ENCODE measurements around the gene INSR. TPM values are rescaled to one million over a fixed set of nuclear protein-coding genes. Genes with fewer than 3 reads are reported as not detected.
"Not testable (repeated sequence)": the region's sequence is repeated elsewhere in the genome, so short reads cannot be mapped to it uniquely, and the experiment has no call there.

The INSR gene
- total and polyA plus RNA-seq, 2 donors (not counting 3 experiments of a cell fraction or from before 2014, with no cell fraction given), result 4.9 to 19.5 TPM

GRCh38 chr19:7210359-7210758, 83.9 kb downstream of the INSR start:
- Histone ChIP-seq H3K9ac (replicated peaks; ENCODE audit: extremely low read depth, insufficient read depth, low read length) (no peak overlapping the region), H3K4me1 (ENCODE audit: control insufficient read depth, extremely low read depth, insufficient read depth, low read length) (no peaks in the 10 kb centered on the region), H3K4me2 (ENCODE audit: insufficient read depth, low read length) (no peak overlapping the region), H3K9me3 (replicated peaks; ENCODE audit: control insufficient read depth, insufficient read depth, low read length) (no peaks in the 10 kb centered on the region), H3K79me2 (ENCODE audit: control insufficient read depth, insufficient read depth, low read length) (no peaks in the 10 kb centered on the region), H3K4me3 (replicated peaks in 1 of 3; ENCODE audit: insufficient read depth in 1 of 3, low read depth in 1 of 3, low read length in 3 of 3) (no peak overlapping the region), H4K20me1 (replicated peaks; ENCODE audit: control insufficient read depth, extremely low read depth, insufficient read depth, low read length) (no peaks in the 10 kb centered on the region), H3K36me3 (ENCODE audit: control insufficient read depth in 2 of 2, extremely low read depth in 1 of 2, insufficient read depth in 2 of 2, low read length in 2 of 2) (no peaks in the 10 kb centered on the region), H2AFZ (ENCODE audit: low read depth, low read length) (no peak overlapping the region), H3K9me1 (replicated peaks; ENCODE audit: control insufficient read depth, extremely low read depth, insufficient read depth, low read length) (no peaks in the 10 kb centered on the region), H3K27ac (ENCODE audit: insufficient read depth, low read depth, low read length) (no peak overlapping the region), H3K27me3 (ENCODE audit: control insufficient read depth in 2 of 2, insufficient read depth in 2 of 2, low read length in 2 of 2) (peaks cover 0 to 3% of the 10 kb centered on the region in 2 experiments)
- POLR2A ChIA-PET, result no interaction called here
- CTCF ChIA-PET, result interaction anchor here (1.0 kb wide), 1 partner anchor 9 kb away, joined by 3 read pairs; no protein-coding TSS in a partner anchor
- TF ChIP-seq GATA2 (IDR thresholded peaks at IDR 0.05; ENCODE audit: insufficient read depth, insufficient read length, low read depth, low read length) (no peak), FOS (IDR thresholded peaks at IDR 0.05; ENCODE audit: borderline replicate concordance, insufficient read depth, low read length) (no peak)
- TF ChIP-seq, protein P1, sequence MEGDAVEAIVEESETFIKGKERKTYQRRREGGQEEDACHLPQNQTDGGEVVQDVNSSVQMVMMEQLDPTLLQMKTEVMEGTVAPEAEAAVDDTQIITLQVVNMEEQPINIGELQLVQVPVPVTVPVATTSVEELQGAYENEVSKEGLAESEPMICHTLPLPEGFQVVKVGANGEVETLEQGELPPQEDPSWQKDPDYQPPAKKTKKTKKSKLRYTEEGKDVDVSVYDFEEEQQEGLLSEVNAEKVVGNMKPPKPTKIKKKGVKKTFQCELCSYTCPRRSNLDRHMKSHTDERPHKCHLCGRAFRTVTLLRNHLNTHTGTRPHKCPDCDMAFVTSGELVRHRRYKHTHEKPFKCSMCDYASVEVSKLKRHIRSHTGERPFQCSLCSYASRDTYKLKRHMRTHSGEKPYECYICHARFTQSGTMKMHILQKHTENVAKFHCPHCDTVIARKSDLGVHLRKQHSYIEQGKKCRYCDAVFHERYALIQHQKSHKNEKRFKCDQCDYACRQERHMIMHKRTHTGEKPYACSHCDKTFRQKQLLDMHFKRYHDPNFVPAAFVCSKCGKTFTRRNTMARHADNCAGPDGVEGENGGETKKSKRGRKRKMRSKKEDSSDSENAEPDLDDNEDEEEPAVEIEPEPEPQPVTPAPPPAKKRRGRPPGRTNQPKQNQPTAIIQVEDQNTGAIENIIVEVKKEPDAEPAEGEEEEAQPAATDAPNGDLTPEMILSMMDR (IDR thresholded peaks at IDR 0.05; ENCODE audit: extremely low read depth in 1 of 2, insufficient read depth in 1 of 2, low read depth in 1 of 2, low read length in 2 of 2), result no peak
- TF ChIP-seq, protein P2, sequence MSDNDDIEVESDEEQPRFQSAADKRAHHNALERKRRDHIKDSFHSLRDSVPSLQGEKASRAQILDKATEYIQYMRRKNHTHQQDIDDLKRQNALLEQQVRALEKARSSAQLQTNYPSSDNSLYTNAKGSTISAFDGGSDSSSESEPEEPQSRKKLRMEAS (IDR thresholded peaks at IDR 0.05; ENCODE audit: insufficient read depth, insufficient read length), result no peak
- FAIRE-seq (no peak), DNase-seq (ENCODE audit: low read depth, low spot score) (no peak)
- BruUV-seq (replicated peaks), result no TSS peak
- intact Hi-C loops (cut with micrococcal nuclease), result no loop called here
- dilution Hi-C loops (cut with MboI; ENCODE audit: extremely low pct_ligation_motif_present, low sequenced_read_pairs), result no loop called here

DNA sequence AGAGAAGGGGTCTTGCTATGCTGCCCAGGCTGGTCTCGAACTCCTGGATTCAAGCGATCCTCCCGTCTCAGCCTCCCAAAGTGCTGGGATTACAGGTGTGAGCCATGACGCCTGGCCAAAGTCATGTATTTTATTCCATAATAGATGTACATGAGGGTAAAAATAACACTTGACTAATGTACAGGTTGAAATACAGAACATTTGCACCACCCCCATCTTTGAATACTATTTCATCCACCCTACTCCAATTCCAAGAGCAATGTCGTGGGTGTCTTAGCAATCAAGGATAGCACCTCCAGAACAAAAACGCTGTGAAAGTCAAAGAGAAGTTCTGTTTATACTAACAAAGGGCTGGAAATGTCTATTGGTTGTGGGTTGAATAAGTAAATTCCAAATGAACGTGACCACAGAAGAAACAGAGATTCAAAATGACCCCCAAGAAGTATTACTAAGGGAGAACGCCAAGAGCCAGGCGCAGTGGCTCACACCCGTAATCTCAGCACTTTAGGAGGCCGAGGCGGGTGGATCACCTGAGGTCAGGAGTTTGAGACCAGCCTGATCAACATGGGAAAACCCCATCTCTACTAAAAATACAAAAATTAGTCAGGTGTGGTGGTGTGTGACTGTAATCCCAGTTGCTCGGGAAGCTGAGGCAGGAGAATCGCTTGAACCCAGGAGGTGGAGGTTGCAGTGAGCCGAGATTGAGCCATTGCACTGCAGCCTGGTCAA, 84.5 kb downstream of the INSR start:
- intact Hi-C loops (cut with micrococcal nuclease); H3K27ac ChIP-seq (ENCODE audit: insufficient read depth, low read depth, low read length); BruUV-seq (replicated peaks); H3K4me2 ChIP-seq (ENCODE audit: insufficient read depth, low read length); H3K9me1 ChIP-seq (replicated peaks; ENCODE audit: control insufficient read depth, extremely low read depth, insufficient read depth, low read length); H2AFZ ChIP-seq (ENCODE audit: low read depth, low read length); H3K4me3 ChIP-seq (replicated peaks in 1 of 3; ENCODE audit: insufficient read depth in 1 of 3, low read depth in 1 of 3, low read length in 3 of 3); H3K4me1 ChIP-seq (ENCODE audit: control insufficient read depth, extremely low read depth, insufficient read depth, low read length); dilution Hi-C loops (cut with MboI; ENCODE audit: extremely low pct_ligation_motif_present, low sequenced_read_pairs); DNase-seq (ENCODE audit: low read depth, low spot score); CTCF ChIA-PET; H3K9ac ChIP-seq (replicated peaks; ENCODE audit: extremely low read depth, insufficient read depth, low read length); FAIRE-seq; H3K36me3 ChIP-seq (ENCODE audit: control insufficient read depth in 2 of 2, extremely low read depth in 1 of 2, insufficient read depth in 2 of 2, low read length in 2 of 2); H4K20me1 ChIP-seq (replicated peaks; ENCODE audit: control insufficient read depth, extremely low read depth, insufficient read depth, low read length); H3K79me2 ChIP-seq (ENCODE audit: control insufficient read depth, insufficient read depth, low read length); H3K27me3 ChIP-seq (ENCODE audit: control insufficient read depth in 2 of 2, insufficient read depth in 2 of 2, low read length in 2 of 2); H3K9me3 ChIP-seq (replicated peaks; ENCODE audit: control insufficient read depth, insufficient read depth, low read length); POLR2A ChIA-PET: not testable (repeated sequence)

DNA sequence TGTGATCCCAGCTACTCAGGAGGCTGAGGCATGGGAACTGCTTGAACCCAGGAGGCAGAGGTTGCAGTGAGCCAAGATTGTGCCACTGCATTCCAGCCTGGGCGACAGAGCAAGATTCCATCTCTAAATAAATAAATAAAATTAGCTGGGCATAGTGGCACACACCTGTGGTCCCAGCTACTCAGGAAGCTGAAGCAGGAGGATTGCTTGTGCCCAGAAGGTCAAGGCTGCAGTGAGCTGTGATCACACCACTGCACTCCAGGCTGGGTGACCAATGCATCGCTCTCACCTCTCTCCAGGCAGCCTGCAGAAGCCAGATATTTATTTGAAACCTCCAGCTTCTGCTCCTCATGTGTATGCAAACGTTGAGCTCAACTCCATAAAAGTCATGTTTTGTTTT, 85.2 kb downstream of the INSR start:
- dilution Hi-C loops (cut with MboI; ENCODE audit: extremely low pct_ligation_motif_present, low sequenced_read_pairs); H3K4me3 ChIP-seq (replicated peaks in 1 of 3; ENCODE audit: insufficient read depth in 1 of 3, low read depth in 1 of 3, low read length in 3 of 3); CTCF ChIA-PET; H3K9ac ChIP-seq (replicated peaks; ENCODE audit: extremely low read depth, insufficient read depth, low read length); H3K9me1 ChIP-seq (replicated peaks; ENCODE audit: control insufficient read depth, extremely low read depth, insufficient read depth, low read length); H3K27me3 ChIP-seq (ENCODE audit: control insufficient read depth in 2 of 2, insufficient read depth in 2 of 2, low read length in 2 of 2); H3K4me1 ChIP-seq (ENCODE audit: control insufficient read depth, extremely low read depth, insufficient read depth, low read length); BruUV-seq (replicated peaks); DNase-seq (ENCODE audit: low read depth, low spot score); H4K20me1 ChIP-seq (replicated peaks; ENCODE audit: control insufficient read depth, extremely low read depth, insufficient read depth, low read length); H3K4me2 ChIP-seq (ENCODE audit: insufficient read depth, low read length); H3K27ac ChIP-seq (ENCODE audit: insufficient read depth, low read depth, low read length); H2AFZ ChIP-seq (ENCODE audit: low read depth, low read length); FAIRE-seq; H3K79me2 ChIP-seq (ENCODE audit: control insufficient read depth, insufficient read depth, low read length); POLR2A ChIA-PET; H3K9me3 ChIP-seq (replicated peaks; ENCODE audit: control insufficient read depth, insufficient read depth, low read length); H3K36me3 ChIP-seq (ENCODE audit: control insufficient read depth in 2 of 2, extremely low read depth in 1 of 2, insufficient read depth in 2 of 2, low read length in 2 of 2); intact Hi-C loops (cut with micrococcal nuclease): not testable (repeated sequence)

All from endothelial cell of umbilical vein (primary cell).